Liver (tissue), 9 donors: ENCODE measurements around the gene SLC22A3. TPM values are rescaled to one million over a fixed set of nuclear protein-coding genes. Genes with fewer than 3 reads are reported as not detected.

Experiments
- DNase-seq: peaks from one replicate; pipeline ENCODE4 v3.0.0-alpha.2; 2017; ENCODE audit warnings: low spot score
- H3K27ac ChIP-seq, 2 donors: one replicate each; pipeline ENCODE4 v1.7.0; 2013; ENCODE audit warnings: inconsistent platforms in 2 of 2, low read length in 2 of 2, control low read depth in 1 of 2, low read depth in 1 of 2, mild to moderate bottlenecking in 1 of 2
- H3K27me3 ChIP-seq, 4 donors: one replicate each; pipeline versions ENCODE4 v1.6.1 to v1.7.0; 2013; ENCODE audit warnings: low read length in 3 of 4, inconsistent platforms in 1 of 4, mild to moderate bottlenecking in 1 of 4, moderate library complexity in 1 of 4; ENCODE audit not compliant: control insufficient read depth in 4 of 4, insufficient read depth in 4 of 4
- H3K36me3 ChIP-seq, 4 donors: one replicate each; pipeline versions ENCODE4 v1.6.1 to v1.7.0; 2013; ENCODE audit warnings: low read length in 3 of 4, mild to moderate bottlenecking in 3 of 4, low read depth in 1 of 4, moderate library complexity in 1 of 4; ENCODE audit not compliant: control insufficient read depth in 4 of 4, insufficient read depth in 3 of 4
- H3K4me1 ChIP-seq, 4 donors: one replicate each; pipeline versions ENCODE4 v1.6.1 to v1.7.0; 2013; ENCODE audit warnings: low read length in 3 of 4, mild to moderate bottlenecking in 3 of 4, moderate library complexity in 1 of 4; ENCODE audit not compliant: control insufficient read depth in 4 of 4, insufficient read depth in 4 of 4
- H3K4me3 ChIP-seq, 3 donors: one replicate each; pipeline versions ENCODE4 v1.6.1 to v1.7.0; 2013; ENCODE audit warnings: low read length in 3 of 3, control low read depth in 1 of 3, low read depth in 1 of 3, mild to moderate bottlenecking in 1 of 3
- H3K9ac ChIP-seq, 2 donors: one replicate each; pipeline ENCODE4 v1.7.0; 2013; ENCODE audit warnings: low read length in 2 of 2, mild to moderate bottlenecking in 2 of 2, moderate library complexity in 2 of 2, control low read depth in 1 of 2, low read depth in 1 of 2
- H3K9me3 ChIP-seq, 4 donors: one replicate each; pipeline versions ENCODE4 v1.6.1 to v1.7.0; 2013; ENCODE audit warnings: low read length in 3 of 4; ENCODE audit not compliant: control insufficient read depth in 4 of 4
- ATF3 ChIP-seq: IDR thresholded peaks from 2 replicates; pipeline ENCODE4 v1.6.1; 2016; ENCODE audit warnings: antibody characterized with exemption
- EGR1 ChIP-seq, 2 donors: IDR thresholded peaks; 2 replicates each; pipeline ENCODE4 v1.6.1; 2016 to 2018; ENCODE audit warnings: antibody characterized with exemption in 2 of 2, low read depth in 2 of 2
- FOXA1 ChIP-seq: IDR thresholded peaks from 2 replicates; pipeline ENCODE4 v1.6.1; 2016; ENCODE audit warnings: antibody characterized with exemption
- FOXA2 ChIP-seq: IDR thresholded peaks from 2 replicates; pipeline ENCODE4 v1.6.1; 2016; ENCODE audit warnings: antibody characterized with exemption
- HNF4A ChIP-seq, 2 donors: conservative IDR thresholded peaks; 2 replicates each; pipeline ENCODE4 v1.6.1; 2016; ENCODE audit warnings: antibody characterized with exemption in 2 of 2, mild to moderate bottlenecking in 2 of 2
- HNF4G ChIP-seq: IDR thresholded peaks from 2 replicates; pipeline ENCODE4 v1.6.1; 2016; ENCODE audit warnings: antibody characterized with exemption
- JUND ChIP-seq, 2 donors: IDR thresholded peaks; 2 replicates each; pipeline ENCODE4 v1.6.1; 2016; ENCODE audit warnings: antibody characterized with exemption in 2 of 2
- MAX ChIP-seq: IDR thresholded peaks from 2 replicates; pipeline ENCODE4 v1.6.1; 2016; ENCODE audit warnings: antibody characterized with exemption
- NR2F2 ChIP-seq: IDR thresholded peaks from 2 replicates; pipeline ENCODE4 v1.6.1; 2016; ENCODE audit warnings: antibody characterized with exemption
- RAD21 ChIP-seq, 2 donors: IDR thresholded peaks; 2 replicates each; pipeline ENCODE4 v1.6.1; 2016; ENCODE audit warnings: antibody characterized with exemption in 2 of 2, mild to moderate bottlenecking in 2 of 2
- RXRA ChIP-seq, 2 donors: IDR thresholded peaks; 2 replicates each; pipeline ENCODE4 v1.6.1; 2017 to 2018; ENCODE audit warnings: antibody characterized with exemption in 2 of 2, mild to moderate bottlenecking in 1 of 2
- SP1 ChIP-seq: IDR thresholded peaks from 2 replicates; pipeline ENCODE4 v1.6.1; 2018; ENCODE audit warnings: antibody characterized with exemption, mild to moderate bottlenecking
- TAF1 ChIP-seq: conservative IDR thresholded peaks from 2 replicates; pipeline ENCODE4 v1.6.1; 2016; ENCODE audit warnings: antibody characterized with exemption, mild to moderate bottlenecking
- YY1 ChIP-seq: IDR thresholded peaks from 2 replicates; pipeline ENCODE4 v1.6.1; 2016; ENCODE audit warnings: antibody characterized with exemption, mild to moderate bottlenecking
- ZBTB33 ChIP-seq: IDR thresholded peaks from 2 replicates; pipeline ENCODE4 v1.6.1; 2016; ENCODE audit warnings: antibody characterized with exemption
- WGBS: extraction: QIAGEN DNeasy Blood & Tissue Kit; methylation state at CpG from one replicate; pipeline ENCODE4 v1.1.7; 2013; 5-methylcytosine and 5-hydroxymethylcytosine counted together
- polyA plus RNA-seq, 2 donors: library from polyadenylated mRNA; stranded (reverse) in 1 of 2; unstranded in 1 of 2; fragments of 200-250 nt in 1 of 2; fragments of >200 nt in 1 of 2; fragmentation: Nextera tagmentation in 1 of 2; extraction: Ambion mirVana in 1 of 2; gene quantifications; one replicate each; pipeline versions ENCODE4 v1.2.1 to v1.2.3, GENCODE V29; 2013 to 2015
- total RNA-seq, 2 donors: library from RNA; depleted of rRNA; stranded (reverse); fragments of >200 nt; gene quantifications; one replicate each; pipeline ENCODE4 v1.2.3, GENCODE V29; 2014
- TF ChIP-seq, protein P1 (sequence below): fragments of 150-350 bp; IDR thresholded peaks from 2 replicates; pipeline ENCODE4 v1.5.1; 2017; ENCODE audit warnings: improper control_type of control experiment, low read depth, low read length; ENCODE audit not compliant: missing input control
- TF ChIP-seq, protein P2 (sequence below): IDR thresholded peaks from 2 replicates; pipeline ENCODE4 v1.6.1; 2016; ENCODE audit warnings: antibody characterized with exemption, mild to moderate bottlenecking
- donor health status: healthy.
- donor health status: healthy.
- donor health status: healthy.
- donor health status: healthy.
- donor health status: healthy.

Gene SLC22A3
- total and polyA plus RNA-seq, 4 donors: 7.6 to 40.9 (median 19.4) TPM

GRCh38 chr6:160321729-160322505, 26.3 kb upstream of the SLC22A3 start:
- Histone ChIP-seq H3K4me1 (no peaks in the 10 kb centered on the region), H3K4me3 (no peak overlapping the region), H3K27ac (no peak overlapping the region), H3K9ac (no peak overlapping the region), H3K36me3 (no peaks in the 10 kb centered on the region), H3K27me3 (no peaks in the 10 kb centered on the region), H3K9me3 (peaks cover 0 to 8% (median 4%) of the 10 kb centered on the region in 4 donors)
- WGBS: 95% methylated on average over 5 of the region's 5 CpGs
- no peak for TF ChIP-seq JUND (IDR thresholded peaks at IDR 0.05)
- TF ChIP-seq ZBTB33: no peak
- no peak for DNase-seq

DNA sequence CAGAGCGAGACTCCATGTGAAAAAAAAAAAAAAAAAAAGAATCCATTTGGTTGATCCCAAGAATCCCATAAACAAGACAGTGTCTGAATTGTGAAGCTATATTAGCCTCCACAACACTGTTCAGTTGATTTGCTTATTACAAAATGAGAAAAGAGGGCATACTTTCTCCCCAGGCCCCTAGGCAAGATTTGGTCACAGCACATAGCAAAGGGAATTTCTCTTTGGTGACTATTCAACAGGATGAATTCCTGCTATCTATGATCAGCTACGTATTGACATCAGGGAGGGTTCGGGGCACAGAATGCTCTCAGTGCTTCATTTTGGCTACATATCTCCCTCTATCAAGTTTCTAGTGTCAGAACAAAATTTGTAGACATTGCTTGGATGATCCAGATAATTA, 20.2 kb upstream of the SLC22A3 start:
- no peak for TF ChIP-seq JUND (IDR thresholded peaks at IDR 0.05)
- no peak for TF ChIP-seq HNF4G
- TF ChIP-seq HNF4A (conservative IDR thresholded peaks at IDR 0.05): no peak
- TF ChIP-seq, protein P1, sequence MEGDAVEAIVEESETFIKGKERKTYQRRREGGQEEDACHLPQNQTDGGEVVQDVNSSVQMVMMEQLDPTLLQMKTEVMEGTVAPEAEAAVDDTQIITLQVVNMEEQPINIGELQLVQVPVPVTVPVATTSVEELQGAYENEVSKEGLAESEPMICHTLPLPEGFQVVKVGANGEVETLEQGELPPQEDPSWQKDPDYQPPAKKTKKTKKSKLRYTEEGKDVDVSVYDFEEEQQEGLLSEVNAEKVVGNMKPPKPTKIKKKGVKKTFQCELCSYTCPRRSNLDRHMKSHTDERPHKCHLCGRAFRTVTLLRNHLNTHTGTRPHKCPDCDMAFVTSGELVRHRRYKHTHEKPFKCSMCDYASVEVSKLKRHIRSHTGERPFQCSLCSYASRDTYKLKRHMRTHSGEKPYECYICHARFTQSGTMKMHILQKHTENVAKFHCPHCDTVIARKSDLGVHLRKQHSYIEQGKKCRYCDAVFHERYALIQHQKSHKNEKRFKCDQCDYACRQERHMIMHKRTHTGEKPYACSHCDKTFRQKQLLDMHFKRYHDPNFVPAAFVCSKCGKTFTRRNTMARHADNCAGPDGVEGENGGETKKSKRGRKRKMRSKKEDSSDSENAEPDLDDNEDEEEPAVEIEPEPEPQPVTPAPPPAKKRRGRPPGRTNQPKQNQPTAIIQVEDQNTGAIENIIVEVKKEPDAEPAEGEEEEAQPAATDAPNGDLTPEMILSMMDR: no peak
- TF ChIP-seq TAF1: no peak
- no peak for TF ChIP-seq ZBTB33
- no peak for TF ChIP-seq ATF3
- TF ChIP-seq EGR1 (IDR thresholded peaks at IDR 0.05; ENCODE audit: low read depth in 2 of 2): no peak
- TF ChIP-seq, protein P2, sequence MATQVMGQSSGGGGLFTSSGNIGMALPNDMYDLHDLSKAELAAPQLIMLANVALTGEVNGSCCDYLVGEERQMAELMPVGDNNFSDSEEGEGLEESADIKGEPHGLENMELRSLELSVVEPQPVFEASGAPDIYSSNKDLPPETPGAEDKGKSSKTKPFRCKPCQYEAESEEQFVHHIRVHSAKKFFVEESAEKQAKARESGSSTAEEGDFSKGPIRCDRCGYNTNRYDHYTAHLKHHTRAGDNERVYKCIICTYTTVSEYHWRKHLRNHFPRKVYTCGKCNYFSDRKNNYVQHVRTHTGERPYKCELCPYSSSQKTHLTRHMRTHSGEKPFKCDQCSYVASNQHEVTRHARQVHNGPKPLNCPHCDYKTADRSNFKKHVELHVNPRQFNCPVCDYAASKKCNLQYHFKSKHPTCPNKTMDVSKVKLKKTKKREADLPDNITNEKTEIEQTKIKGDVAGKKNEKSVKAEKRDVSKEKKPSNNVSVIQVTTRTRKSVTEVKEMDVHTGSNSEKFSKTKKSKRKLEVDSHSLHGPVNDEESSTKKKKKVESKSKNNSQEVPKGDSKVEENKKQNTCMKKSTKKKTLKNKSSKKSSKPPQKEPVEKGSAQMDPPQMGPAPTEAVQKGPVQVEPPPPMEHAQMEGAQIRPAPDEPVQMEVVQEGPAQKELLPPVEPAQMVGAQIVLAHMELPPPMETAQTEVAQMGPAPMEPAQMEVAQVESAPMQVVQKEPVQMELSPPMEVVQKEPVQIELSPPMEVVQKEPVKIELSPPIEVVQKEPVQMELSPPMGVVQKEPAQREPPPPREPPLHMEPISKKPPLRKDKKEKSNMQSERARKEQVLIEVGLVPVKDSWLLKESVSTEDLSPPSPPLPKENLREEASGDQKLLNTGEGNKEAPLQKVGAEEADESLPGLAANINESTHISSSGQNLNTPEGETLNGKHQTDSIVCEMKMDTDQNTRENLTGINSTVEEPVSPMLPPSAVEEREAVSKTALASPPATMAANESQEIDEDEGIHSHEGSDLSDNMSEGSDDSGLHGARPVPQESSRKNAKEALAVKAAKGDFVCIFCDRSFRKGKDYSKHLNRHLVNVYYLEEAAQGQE: no peak
- TF ChIP-seq FOXA2: no peak
- no peak for TF ChIP-seq NR2F2
- no peak for TF ChIP-seq MAX
- no peak for TF ChIP-seq YY1
- TF ChIP-seq SP1: no peak
- no peak for TF ChIP-seq RXRA (IDR thresholded peaks at IDR 0.05)
- TF ChIP-seq RAD21 (IDR thresholded peaks at IDR 0.05): no peak
- TF ChIP-seq FOXA1: no peak
- 93% methylated on average over 3 of the region's 3 CpGs for WGBS
- H3K27me3 ChIP-seq: no peaks in the 10 kb centered on the region
- H3K9ac ChIP-seq: no peak overlapping the region
- H3K27ac ChIP-seq: no peak overlapping the region
- H3K4me1 ChIP-seq: no peaks in the 10 kb centered on the region
- no peaks in the 10 kb centered on the region for H3K9me3 ChIP-seq
- DNase-seq: no peak
- no peak overlapping the region for H3K4me3 ChIP-seq
- H3K36me3 ChIP-seq: no peaks in the 10 kb centered on the region
